OCI-LY7 (cell line): Measurements from ENCODE around the gene TBC1D30. TPM values are rescaled to one million over a fixed set of nuclear protein-coding genes. Genes with fewer than 3 reads are reported as not detected.

Experiments
- BruUV-seq: library from RNA; stranded (reverse); fragments of 400-500 nt; replicated peaks from 2 replicates; lab custom pipeline; 2021; lab: Mats Ljungman, UMichigan
- CTCF ChIA-PET: fragments of 300-600 bp; sonication (Branson Sonifier 250); formaldehyde crosslinking; loops from one replicate; lab custom pipeline; 2022; ENCODE audit warnings: antibody characterized with exemption; ENCODE audit not compliant: unreplicated experiment; lab: Charles Lee
- POLR2A ChIA-PET: fragments of 300-600 bp; sonication (Branson Sonifier 250); formaldehyde crosslinking; loops from one replicate; lab custom pipeline; 2022; ENCODE audit warnings: antibody characterized with exemption; lab: Charles Lee
- DNase-seq: peaks from one replicate; pipeline ENCODE4 v3.0.0-alpha.2; 2015; ENCODE audit warnings: low spot score
- H2AFZ ChIP-seq: fragments of 200-600 bp; sonication (generic), shearing (Covaris generic); 2 replicates; pipeline ENCODE4 v1.6.1; 2014; ENCODE audit warnings: mild to moderate bottlenecking, antibody characterized with exemption, low read length, moderate library complexity
- H3K27ac ChIP-seq: fragments of 200-600 bp; sonication (generic); 2 replicates; pipeline ENCODE4 v1.5.1; 2014; ENCODE audit warnings: mixed run types, low read depth, mild to moderate bottlenecking, moderate library complexity, low read length, inconsistent platforms; ENCODE audit not compliant: poor library complexity, severe bottlenecking
- H3K36me3 ChIP-seq: fragments of 200-600 bp; sonication (generic); 2 replicates; pipeline ENCODE4 v1.6.1; 2014; ENCODE audit warnings: mild to moderate bottlenecking, antibody characterized with exemption, low read length, moderate library complexity, mixed read lengths; ENCODE audit not compliant: insufficient read depth
- H3K4me1 ChIP-seq: fragments of 200-600 bp; sonication (generic); 2 replicates; pipeline ENCODE4 v1.5.1; 2014; ENCODE audit warnings: mild to moderate bottlenecking, low read length; ENCODE audit not compliant: insufficient read depth, poor library complexity, severe bottlenecking
- H3K4me2 ChIP-seq: fragments of 200-600 bp; sonication (generic); 2 replicates; pipeline ENCODE4 v1.6.1; 2014; ENCODE audit warnings: mild to moderate bottlenecking, low read length
- H3K4me3 ChIP-seq: fragments of 200-600 bp; sonication (generic); 2 replicates; pipeline ENCODE4 v1.5.1; 2014; ENCODE audit warnings: mild to moderate bottlenecking, low read depth, low read length; ENCODE audit not compliant: poor library complexity, severe bottlenecking
- H3K79me2 ChIP-seq: fragments of 200-600 bp; sonication (generic); 2 replicates; pipeline ENCODE4 v1.6.1; 2016; ENCODE audit warnings: low read depth, mild to moderate bottlenecking, low read length, moderate library complexity, mixed read lengths; ENCODE audit not compliant: insufficient read depth
- H3K9me2 ChIP-seq: fragments of 200-600 bp; sonication (generic); 2 replicates; pipeline ENCODE4 v1.6.1; 2016; ENCODE audit warnings: mild to moderate bottlenecking, low read length, mixed read lengths; ENCODE audit not compliant: insufficient read depth
- H3K9me3 ChIP-seq: fragments of 200-600 bp; sonication (generic); 2 replicates; pipeline ENCODE4 v1.6.1; 2014; ENCODE audit warnings: mild to moderate bottlenecking, mixed run types, low read length, mixed read lengths
- H4K20me1 ChIP-seq: fragments of 200-600 bp; sonication (generic); 2 replicates; pipeline ENCODE4 v1.6.1; 2014; ENCODE audit warnings: mild to moderate bottlenecking, antibody characterized with exemption, low read length, moderate library complexity, mixed read lengths; ENCODE audit not compliant: insufficient read depth
- CTCF ChIP-seq: fragments of 200-600 bp; sonication (generic); conservative IDR thresholded peaks from 2 replicates; pipeline ENCODE4 v1.5.1; 2014; ENCODE audit warnings: mild to moderate bottlenecking, antibody characterized with exemption, low read length, moderate library complexity, mixed read lengths
- EZH2phosphoT487 ChIP-seq: fragments of 200-600 bp; sonication (generic); IDR thresholded peaks from 2 replicates; pipeline ENCODE4 v1.6.1; 2018; ENCODE audit warnings: low read depth, borderline replicate concordance, mild to moderate bottlenecking, mixed run types, antibody characterized with exemption, low read length, moderate library complexity, mixed read lengths
- intact Hi-C: fragments of 100-400 bp; cut with micrococcal nuclease; formaldehyde crosslinking; loops from one replicate; pipeline ENCODE4 v1.10.0; 2022; ENCODE audit not compliant: unreplicated experiment
- total RNA-seq, 2 experiments: library from RNA; depleted of rRNA in 1 of 2; stranded (reverse); fragments of >200 nt in 1 of 2; shearing (Covaris generic) in 1 of 2; gene quantifications; 2 replicates each; pipeline ENCODE4 v1.2.3, GENCODE V29; 2014 to 2022

Gene TBC1D30
- total RNA-seq, 2 experiments from 2014 or later: 0.13 to 4.6 TPM

GRCh38 chr12:64836856-64837255 lies 12.4 kb downstream of the TBC1D30 start:
- no TSS peak for BruUV-seq
- Histone ChIP-seq H2AFZ (no peak overlapping the region), H3K27ac (no peak overlapping the region), H3K36me3 (no peaks in the 10 kb centered on the region), H3K79me2 (no peaks in the 10 kb centered on the region), H3K4me1 (no peaks in the 10 kb centered on the region), H3K9me3 (no peaks in the 10 kb centered on the region), H3K4me3 (no peak overlapping the region), H4K20me1 (no peaks in the 10 kb centered on the region), H3K9me2 (no peaks in the 10 kb centered on the region), H3K4me2 (no peak overlapping the region)
- intact Hi-C loops: no loop called here
- DNase-seq: no peak
- CTCF ChIA-PET: no interaction called here
- TF ChIP-seq CTCF (no peak), EZH2phosphoT487 (no peak)
- POLR2A ChIA-PET: interaction anchor here (0.6 to 1.3 kb wide), 2 partner anchors 14 to 1292 kb away, joined by 3 to 6 read pairs; no protein-coding TSS in a partner anchor

GRCh38 chr12:64837427-64837826 lies 13.0 kb downstream of the TBC1D30 start:
- Histone ChIP-seq H3K4me3 (no peak overlapping the region), H3K9me2 (no peaks in the 10 kb centered on the region), H3K4me2 (no peak overlapping the region), H3K4me1 (no peaks in the 10 kb centered on the region), H2AFZ (no peak overlapping the region), H3K9me3 (no peaks in the 10 kb centered on the region), H3K27ac (no peak overlapping the region), H4K20me1 (no peaks in the 10 kb centered on the region), H3K36me3 (no peaks in the 10 kb centered on the region), H3K79me2 (no peaks in the 10 kb centered on the region)
- DNase-seq: no peak
- TF ChIP-seq EZH2phosphoT487 (no peak), CTCF (no peak)
- intact Hi-C loops: no loop called here
- BruUV-seq: no TSS peak
- ChIA-PET POLR2A (no interaction called here), CTCF (no interaction called here)

DNA sequence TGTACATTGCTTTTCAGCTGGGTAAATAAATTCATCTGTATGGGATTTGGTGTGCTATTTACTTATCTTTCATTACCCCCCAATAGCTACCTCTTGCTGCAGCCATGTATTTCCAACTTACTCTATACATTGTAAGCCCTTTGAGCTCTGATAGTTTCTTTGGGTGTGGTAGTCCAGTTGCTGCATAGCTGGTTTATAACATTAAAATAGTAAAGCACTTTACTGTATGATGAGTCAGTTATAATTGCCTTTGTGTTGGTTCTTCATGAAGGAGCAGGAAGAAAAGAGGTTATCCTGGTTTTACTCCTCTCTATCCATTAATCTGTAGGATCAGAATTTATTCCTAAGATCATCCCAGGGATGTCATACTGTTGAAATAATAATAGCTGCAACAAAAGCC lies 15.7 kb downstream of the TBC1D30 start:
- Histone ChIP-seq H3K4me2 (no peak overlapping the region), H2AFZ (no peak overlapping the region), H3K9me2 (no peaks in the 10 kb centered on the region), H3K79me2 (no peaks in the 10 kb centered on the region), H3K9me3 (no peaks in the 10 kb centered on the region), H3K4me1 (no peaks in the 10 kb centered on the region), H4K20me1 (no peaks in the 10 kb centered on the region), H3K36me3 (no peaks in the 10 kb centered on the region), H3K4me3 (no peak overlapping the region), H3K27ac (no peak overlapping the region)
- no peak for DNase-seq
- TF ChIP-seq EZH2phosphoT487 (no peak), CTCF (no peak)
- POLR2A ChIA-PET: interaction anchor here (0.5 to 0.8 kb wide), 6 partner anchors 10 to 1083 kb away, joined by 3 to 4 read pairs (median 3); no protein-coding TSS in a partner anchor
- CTCF ChIA-PET: no interaction called here
- BruUV-seq: no TSS peak
- intact Hi-C loops: no loop called here
